ENCODE data around the gene TMEM107.
"Not testable (repeated sequence)": the region's sequence is repeated elsewhere in the genome, so short reads cannot be mapped to it uniquely, and the experiment has no call there.

Gene TMEM107

DNA sequence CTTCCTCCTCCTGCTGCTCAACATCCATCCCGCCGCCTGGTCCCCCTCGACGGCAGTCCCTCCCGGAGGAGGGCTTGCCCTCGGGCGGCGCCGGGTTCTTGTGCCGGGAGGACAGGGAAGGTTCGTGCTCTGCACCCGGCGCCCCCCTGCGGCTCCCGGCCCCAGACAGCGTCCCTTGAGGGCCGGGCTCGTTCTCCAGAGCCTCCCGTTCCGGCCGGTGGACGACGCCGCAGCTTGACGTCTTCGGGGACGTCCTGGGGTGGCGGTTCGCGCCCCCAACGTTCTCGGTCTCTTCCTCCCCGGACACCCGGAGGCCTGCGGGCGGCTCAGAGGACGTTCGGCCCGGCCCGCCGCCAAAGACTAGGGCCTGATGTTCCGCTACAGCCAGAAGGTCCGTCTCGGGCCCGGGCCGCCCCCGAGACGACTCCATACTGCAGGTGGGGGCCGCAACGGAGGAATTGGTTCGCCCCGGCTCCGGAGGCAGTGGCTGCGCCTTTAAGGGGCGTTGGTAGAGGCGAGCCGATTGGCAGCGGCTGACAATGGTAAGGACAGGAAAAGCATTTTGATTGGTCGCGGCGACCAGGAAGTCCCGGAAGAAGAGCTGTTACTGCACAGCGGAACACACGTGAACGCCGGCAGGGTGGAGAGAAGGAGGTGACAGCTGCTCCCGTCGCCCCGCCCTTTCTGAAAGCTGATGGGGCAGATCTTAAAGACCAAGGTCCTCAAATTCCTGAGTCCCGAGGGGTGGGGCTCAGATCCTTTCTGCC lies 13.7 kb upstream of the TMEM107 start, which contains the start of gene BORCS6:
TSS of gene BORCS6 (minus strand) at position 470 of the 767 bp plus-strand sequence. CDS start at position 430, 40 bp downstream.
- peak; percentile 94 for DNase-seq (ENCODE audit: low read depth in 2 of 2)

GRCh38 chr17:8189041-8189710 lies 13.0 kb upstream of the TMEM107 start:
- no peak for DNase-seq (ENCODE audit: low read depth in 2 of 2)

- no peak for DNase-seq (ENCODE audit: low read depth in 2 of 2)
These were observed 12.2 kb upstream of the TMEM107 start for GRCh38 chr17:8188263-8188839.

GRCh38 chr17:8187517-8188262 lies 11.5 kb upstream of the TMEM107 start:
- DNase-seq (ENCODE audit: low read depth in 2 of 2), result peak; percentile 81 to 90

DNA sequence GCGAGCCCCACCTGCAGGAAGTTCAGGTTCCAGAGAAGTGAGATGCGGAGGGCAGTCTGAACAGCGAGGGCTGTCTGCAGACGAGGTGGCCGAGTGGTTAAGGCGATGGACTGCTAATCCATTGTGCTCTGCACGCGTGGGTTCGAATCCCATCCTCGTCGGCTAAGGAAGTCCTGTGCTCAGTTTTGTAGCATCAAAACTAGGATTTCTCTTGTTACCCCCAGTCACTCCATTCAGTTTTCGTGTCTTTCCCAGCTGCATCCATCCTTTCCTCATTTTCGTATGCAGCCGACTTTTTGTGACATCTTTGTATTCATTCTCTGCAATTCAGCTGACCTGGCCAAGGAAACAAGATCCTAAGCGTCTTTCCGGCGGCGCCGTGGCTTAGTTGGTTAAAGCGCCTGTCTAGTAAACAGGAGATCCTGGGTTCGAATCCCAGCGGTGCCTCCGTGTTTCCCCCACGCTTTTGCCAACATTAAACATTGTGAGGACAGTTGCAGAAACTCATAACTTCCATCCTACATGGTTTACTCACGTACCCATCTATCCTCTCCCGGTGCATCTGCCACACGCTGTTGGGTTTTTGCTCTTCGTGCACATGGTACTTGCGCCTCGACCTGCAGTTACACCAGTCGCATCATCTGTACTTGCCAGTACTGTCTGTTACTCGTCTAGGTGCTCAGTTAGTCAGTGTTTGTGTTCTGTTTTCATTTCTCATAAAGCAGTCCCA lies 10.8 kb upstream of the TMEM107 start:
- peak; percentile 80 to 91 for DNase-seq (ENCODE audit: low read depth in 2 of 2)

GRCh38 chr17:8186446-8186786 lies 10.2 kb upstream of the TMEM107 start:
- no peak for DNase-seq (ENCODE audit: low read depth in 2 of 2)

DNA sequence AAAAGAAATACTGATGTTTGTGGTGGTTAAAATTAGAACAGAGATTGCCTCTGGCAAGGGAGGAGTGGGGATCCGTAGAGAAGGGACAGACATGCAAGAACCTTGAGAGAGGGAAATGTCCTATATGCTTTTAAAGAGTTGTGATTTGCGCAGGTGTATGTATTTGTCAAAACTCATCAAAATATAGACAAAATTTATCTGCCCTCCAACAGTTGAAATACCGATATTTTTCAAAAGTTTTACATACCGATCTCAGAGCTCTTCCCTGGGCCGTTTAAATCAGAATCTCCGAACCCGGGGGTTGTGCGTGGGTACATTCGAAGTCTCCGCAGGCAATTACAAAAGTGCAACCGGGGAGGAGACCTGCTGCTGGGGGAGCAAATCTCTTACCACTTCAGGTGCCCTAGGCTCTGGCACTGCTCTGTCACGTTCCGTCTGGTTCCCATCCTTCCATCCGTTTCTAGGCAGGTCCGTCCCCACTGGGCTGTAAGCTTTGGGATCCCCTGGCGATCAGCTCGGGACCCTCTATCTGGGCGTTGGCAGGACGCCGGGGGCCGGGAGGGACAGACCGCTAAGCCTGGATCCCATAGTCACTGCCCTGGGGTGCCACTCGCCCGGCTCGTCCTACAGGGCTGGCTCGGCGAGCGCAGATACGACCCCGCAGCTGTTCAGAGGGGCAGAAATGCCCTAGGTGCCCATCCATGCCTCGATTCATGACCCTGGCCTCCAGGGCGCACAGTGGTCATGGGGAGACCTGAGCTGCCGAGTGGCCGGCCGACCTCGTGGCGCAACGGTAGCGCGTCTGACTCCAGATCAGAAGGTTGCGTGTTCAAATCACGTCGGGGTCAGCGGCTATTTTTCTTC lies 9.6 kb upstream of the TMEM107 start:
- DNase-seq (ENCODE audit: low read depth in 2 of 2), result peak; percentile 79 to 81

GRCh38 chr17:8176998-8177731 lies 985 bp upstream of the TMEM107 start:
- DNase-seq (ENCODE audit: low read depth in 2 of 2), result no peak

DNA sequence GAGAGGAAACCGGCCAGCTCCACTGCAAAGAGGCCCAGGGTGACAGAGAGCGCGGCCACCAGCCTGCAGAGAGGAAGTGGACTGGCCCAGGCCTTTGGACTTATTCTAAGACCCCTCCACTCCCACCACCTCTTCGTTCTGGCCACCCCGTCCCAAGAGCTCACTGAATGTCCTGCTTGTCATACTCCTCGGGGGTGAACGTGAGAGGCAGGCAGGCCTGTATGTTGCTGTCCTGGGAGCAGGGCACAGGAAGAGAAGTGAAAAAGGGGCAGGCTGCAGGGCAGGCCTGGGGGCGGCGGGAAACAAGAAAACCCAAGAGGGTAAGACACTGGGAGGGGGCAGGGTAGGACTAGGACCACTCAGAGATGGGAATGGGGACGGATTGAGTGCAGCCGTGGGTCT lies 384 bp downstream of the TMEM107 start:
- DNase-seq (ENCODE audit: low read depth in 2 of 2), result no peak

GRCh38 chr17:8173871-8174322 lies 2.3 kb downstream of the TMEM107 start:
- DNase-seq (ENCODE audit: low read depth in 2 of 2), result no peak

DNA sequence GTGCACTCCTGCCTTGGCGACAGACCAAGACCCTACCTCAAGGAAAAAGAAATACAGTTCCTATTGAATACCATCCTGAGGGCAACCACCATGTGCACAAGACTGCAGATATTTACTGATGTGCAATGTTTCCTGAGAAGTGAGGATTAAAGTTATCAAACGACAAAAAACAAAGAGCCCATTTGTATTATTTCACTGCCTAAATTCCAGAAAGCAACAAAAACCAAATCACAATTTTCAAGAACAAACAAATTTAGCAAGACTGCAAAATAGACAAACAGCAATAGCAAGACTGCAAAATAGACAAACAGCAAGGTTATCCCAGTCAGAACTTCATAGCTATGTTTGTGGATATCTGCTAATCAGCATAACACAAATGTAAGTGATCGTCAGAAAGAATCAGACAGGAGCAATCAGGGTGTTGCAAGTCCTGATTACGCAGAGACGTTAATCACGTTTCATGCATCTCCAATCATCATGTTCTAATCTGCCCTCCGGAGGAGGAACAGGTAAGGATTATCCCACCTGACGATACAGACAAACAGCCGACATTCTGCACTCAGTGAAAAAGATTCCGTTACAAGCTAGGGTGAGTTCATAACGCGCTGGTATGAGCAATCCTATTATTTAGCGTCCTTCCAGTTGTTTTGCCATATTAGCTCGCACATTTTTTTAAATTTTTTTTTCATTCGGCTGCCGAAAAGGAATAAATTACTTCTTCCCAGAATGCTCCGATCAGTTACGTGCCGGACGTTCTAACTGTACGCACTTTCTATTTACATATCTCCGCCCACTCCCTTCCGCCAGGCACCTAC lies 2.9 kb downstream of the TMEM107 start:
- peak; percentile 68 to 80 for DNase-seq (ENCODE audit: low read depth in 2 of 2)

GRCh38 chr17:8170186-8170585 lies 6.0 kb downstream of the TMEM107 start:
- not testable (repeated sequence) for DNase-seq (ENCODE audit: low read depth in 2 of 2)

DNA sequence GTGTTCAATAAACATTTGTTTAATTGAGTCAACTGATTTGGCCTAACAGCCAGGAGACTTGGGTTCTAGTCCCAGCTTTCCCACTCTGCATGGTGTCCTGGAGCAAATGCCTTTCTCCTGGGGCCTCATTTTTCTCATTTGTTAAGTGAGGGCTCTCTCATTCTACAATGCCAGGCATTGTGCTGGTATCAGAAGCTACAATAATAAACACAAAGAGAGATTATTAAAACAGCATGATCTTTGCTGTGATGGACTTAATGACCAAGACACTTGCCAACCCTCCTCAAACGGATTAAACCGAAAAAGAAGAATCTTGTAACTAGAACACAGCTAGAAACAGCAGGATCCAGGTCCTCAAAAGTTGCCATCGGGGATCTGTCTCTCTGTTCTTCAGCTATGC lies 8.7 kb downstream of the TMEM107 start:
- DNase-seq (ENCODE audit: low read depth in 2 of 2), result no peak

GRCh38 chr17:8166731-8167130 lies 9.4 kb downstream of the TMEM107 start:
- no peak for DNase-seq (ENCODE audit: low read depth in 2 of 2)

DNA sequence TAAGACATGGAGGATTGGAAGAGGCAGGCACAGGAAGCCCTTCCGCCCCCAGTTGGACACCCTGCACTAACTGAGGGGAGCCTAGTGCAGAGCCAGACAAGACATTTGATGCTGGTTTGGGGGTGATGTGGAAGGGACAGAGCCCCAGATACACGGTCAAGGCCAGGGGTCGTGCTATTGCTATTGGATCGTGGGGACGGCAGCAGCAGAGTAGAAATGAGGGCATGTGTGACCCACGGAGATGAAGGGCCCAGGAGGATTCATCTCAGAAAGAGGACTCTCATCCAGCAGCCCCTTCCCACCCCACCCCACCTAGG lies 11.4 kb downstream of the TMEM107 start:
- DNase-seq (ENCODE audit: low read depth in 2 of 2), result no peak

- peak in 1 of 2 donors; percentile 65 for DNase-seq (ENCODE audit: low read depth in 2 of 2)
These were observed 12.0 kb downstream of the TMEM107 start for GRCh38 chr17:8163978-8164814.

DNA sequence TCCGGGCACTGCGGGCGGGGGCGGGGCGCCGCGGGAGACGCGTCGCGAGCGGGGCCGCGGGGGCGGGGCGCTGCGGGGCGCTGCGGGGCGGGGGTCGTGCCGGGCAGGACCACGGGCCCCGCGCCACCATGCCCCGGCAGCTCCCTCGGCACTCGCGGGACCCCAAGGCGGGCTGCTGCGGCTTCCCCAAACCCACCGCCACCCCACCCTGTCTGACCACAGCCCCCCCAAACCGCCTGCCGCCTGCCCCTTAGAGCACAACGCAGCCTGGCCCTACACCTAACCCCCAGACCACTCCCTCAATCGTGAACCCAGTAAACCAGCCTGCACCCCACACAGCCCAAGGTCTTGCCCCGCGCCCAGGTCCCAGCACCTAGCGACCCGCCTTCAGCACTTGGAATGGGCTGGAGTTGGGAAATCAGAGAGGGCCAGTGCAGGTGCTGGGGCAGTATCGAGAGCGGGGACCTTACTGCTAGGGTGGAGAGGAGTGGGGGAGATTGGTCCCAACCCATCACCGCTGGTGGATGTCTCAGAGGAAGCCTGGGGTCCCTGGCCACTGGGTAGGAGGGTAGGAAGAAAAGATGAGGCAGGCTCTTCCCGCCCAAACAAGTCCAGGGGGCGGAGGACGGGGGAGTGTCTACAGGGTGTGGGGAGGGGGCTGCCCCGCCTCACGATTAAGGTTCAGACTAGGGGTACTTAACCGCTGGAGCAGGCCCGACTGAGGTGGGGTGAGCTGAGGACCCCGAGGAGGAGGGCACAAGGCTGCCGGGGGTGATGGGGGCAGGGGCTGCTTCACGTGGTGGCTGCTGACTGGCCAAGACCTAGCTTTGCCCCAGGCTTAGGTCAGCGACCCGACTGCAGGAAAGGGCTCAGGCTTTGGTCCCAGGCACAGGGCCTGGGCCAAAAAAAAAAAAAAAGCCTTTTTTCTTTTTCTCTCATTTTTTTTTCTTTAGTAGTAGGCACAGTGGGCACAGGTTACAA lies 12.9 kb downstream of the TMEM107 start:
- DNase-seq (ENCODE audit: low read depth in 2 of 2), result no peak
